ENCODE data around the gene ILK. TPM values are rescaled to one million over a fixed set of nuclear protein-coding genes. Genes with fewer than 3 reads are reported as not detected.
A peak's percentile ranks its signal among the peaks of the same experiment; 100 is the strongest.

ILK gene
- total RNA-seq, 4 donors from 2014 or later, result 59.8 to 83.8 (median 71.5) TPM

DNA sequence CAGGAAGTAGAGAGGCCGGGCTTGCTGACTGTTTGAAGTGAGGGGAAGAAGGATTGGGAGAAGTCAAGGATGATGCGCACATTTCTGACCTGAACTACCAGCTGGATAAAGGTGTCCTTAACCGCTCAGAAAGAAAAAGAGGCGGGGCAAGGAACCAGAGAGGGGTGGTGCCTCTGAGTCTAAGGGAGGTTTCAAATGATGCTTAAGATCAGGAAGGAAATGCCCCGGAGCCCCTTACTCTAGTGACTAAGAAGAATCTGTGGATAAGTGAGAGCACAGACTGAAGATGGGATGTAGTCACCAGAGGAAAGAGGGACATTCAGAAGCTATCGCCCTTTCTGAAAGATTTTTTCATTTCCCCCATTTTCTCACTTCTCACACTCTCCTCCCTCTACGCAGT lies 39.4 kb downstream of the ILK start:
- Histone ChIP-seq H3K4me1 (peaks cover 31% of the 10 kb centered on the region), H3K36me3 (peaks cover 6% of the 10 kb centered on the region), H3K9me3 (no peaks in the 10 kb centered on the region), H3K4me3 (no peak overlapping the region), H3K27me3 (no peaks in the 10 kb centered on the region), H3K27ac (no peak overlapping the region)
- TF ChIP-seq EP300 (IDR thresholded peaks at IDR 0.05) (no peak), POLR2AphosphoS5 (IDR thresholded peaks at IDR 0.05) (no peak), POLR2A (IDR thresholded peaks at IDR 0.05) (no peak)
- TF ChIP-seq, protein P1, sequence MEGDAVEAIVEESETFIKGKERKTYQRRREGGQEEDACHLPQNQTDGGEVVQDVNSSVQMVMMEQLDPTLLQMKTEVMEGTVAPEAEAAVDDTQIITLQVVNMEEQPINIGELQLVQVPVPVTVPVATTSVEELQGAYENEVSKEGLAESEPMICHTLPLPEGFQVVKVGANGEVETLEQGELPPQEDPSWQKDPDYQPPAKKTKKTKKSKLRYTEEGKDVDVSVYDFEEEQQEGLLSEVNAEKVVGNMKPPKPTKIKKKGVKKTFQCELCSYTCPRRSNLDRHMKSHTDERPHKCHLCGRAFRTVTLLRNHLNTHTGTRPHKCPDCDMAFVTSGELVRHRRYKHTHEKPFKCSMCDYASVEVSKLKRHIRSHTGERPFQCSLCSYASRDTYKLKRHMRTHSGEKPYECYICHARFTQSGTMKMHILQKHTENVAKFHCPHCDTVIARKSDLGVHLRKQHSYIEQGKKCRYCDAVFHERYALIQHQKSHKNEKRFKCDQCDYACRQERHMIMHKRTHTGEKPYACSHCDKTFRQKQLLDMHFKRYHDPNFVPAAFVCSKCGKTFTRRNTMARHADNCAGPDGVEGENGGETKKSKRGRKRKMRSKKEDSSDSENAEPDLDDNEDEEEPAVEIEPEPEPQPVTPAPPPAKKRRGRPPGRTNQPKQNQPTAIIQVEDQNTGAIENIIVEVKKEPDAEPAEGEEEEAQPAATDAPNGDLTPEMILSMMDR (IDR thresholded peaks at IDR 0.05), result no peak
- DNase-seq (ENCODE audit: low spot score in 2 of 2), result no peak
- 86% methylated on average over 7 of the region's 7 CpGs for WGBS

DNA sequence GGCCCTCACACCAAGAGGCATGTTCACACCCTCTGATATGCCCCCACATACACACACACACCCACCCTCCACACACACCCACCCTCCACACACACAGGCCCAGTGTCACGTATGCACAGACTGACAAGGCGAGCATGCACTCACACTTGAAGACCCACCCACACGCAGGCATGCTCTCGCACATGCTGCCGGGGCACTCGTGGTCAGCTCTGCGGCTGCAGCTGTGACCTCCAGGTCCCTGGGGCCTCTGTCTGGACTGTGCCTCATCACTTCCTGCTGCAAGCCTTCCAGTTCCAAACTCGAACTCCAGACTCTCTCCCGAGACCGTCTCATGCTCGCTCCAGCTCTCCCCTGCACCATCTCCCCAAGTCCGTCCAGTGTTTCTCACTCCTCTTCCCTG lies 42.5 kb downstream of the ILK start:
- H3K4me1 ChIP-seq, result peaks cover 23% of the 10 kb centered on the region
- no peaks in the 10 kb centered on the region for H3K9me3 ChIP-seq
- H3K4me3 ChIP-seq, result no peak overlapping the region
- 40% methylated on average over 12 of the region's 12 CpGs for WGBS
- TF ChIP-seq EP300 (IDR thresholded peaks at IDR 0.05) (no peak), POLR2AphosphoS5 (IDR thresholded peaks at IDR 0.05) (no peak), POLR2A (IDR thresholded peaks at IDR 0.05) (no peak)
- TF ChIP-seq, protein P1 (IDR thresholded peaks at IDR 0.05), result no peak
- no peak for DNase-seq (ENCODE audit: low spot score in 2 of 2)
- H3K36me3 ChIP-seq, result peaks cover 3% of the 10 kb centered on the region
- H3K27ac ChIP-seq, result no peak overlapping the region
- H3K27me3 ChIP-seq, result no peaks in the 10 kb centered on the region

DNA sequence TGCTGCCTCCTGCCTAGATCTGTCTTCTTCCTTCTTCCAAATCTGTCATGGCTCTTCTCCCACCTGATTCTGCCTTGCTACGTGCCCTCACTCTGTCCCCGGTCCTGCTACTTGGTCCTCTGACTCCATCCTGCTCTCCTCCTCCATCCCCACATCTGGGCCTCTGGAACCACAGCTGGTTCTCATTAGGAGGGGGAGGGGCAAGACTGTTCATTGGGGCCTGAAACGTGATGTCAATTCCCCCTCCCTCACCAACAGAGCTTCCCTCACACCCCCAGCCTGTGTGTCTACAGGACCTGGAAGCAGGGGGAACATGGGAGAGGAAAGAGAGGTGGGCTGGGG lies 43.0 kb downstream of the ILK start:
- WGBS, result 28% methylated on average over 3 of the region's 3 CpGs
- TF ChIP-seq POLR2A (IDR thresholded peaks at IDR 0.05), result no peak
- no peak for TF ChIP-seq EP300 (IDR thresholded peaks at IDR 0.05)
- TF ChIP-seq, protein P1 (IDR thresholded peaks at IDR 0.05), result no peak
- TF ChIP-seq POLR2AphosphoS5 (IDR thresholded peaks at IDR 0.05), result no peak
- H3K27me3 ChIP-seq, result no peaks in the 10 kb centered on the region
- no peaks in the 10 kb centered on the region for H3K36me3 ChIP-seq
- no peak overlapping the region for H3K4me3 ChIP-seq
- no peak for DNase-seq (ENCODE audit: low spot score in 2 of 2)
- H3K9me3 ChIP-seq, result no peaks in the 10 kb centered on the region
- peak overlapping the region; percentile 78 for H3K27ac ChIP-seq
- H3K4me1 ChIP-seq, result peaks cover 23% of the 10 kb centered on the region

DNA sequence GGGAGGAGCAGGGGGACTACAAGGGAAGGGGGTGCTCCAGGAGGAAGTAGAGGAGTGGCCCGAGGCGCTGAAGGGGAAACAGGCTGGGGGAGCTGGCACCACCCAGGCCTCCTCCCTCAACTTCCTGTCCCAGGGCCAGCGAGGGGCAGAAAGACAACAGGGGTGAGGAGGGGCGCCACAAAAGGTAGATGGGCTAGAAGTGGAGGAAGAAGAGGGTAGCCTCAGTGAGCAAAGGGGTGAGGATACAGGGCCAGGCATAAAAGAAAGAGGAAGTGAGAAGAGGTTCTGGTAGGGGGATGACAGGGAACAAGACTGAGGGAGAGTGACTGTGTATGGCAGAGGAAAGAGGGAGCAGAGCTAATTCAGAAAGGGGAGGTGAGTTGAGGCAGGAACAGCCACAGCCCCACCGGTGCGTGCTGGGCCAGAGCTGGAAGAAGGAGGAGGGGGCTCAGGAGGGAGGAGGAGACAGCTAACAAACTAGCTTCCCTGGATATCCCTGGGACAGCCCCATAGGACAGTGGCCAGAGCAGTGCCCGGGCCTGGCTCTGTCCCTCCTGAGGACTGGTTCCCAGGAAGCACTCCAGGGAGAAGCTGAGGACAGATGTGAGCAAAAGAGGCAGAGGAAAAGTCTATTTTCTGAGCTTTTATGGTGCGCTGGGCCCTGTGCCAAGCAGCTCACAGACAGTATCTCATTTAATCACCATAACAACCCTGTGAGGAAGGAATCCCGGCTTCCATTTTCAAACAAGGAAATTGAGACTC lies 43.5 kb downstream of the ILK start:
- Histone ChIP-seq H3K36me3 (no peaks in the 10 kb centered on the region), H3K4me1 (peaks cover 23% of the 10 kb centered on the region), H3K27me3 (no peaks in the 10 kb centered on the region), H3K27ac (peak overlapping the region; percentile 78), H3K9me3 (no peaks in the 10 kb centered on the region), H3K4me3 (no peak overlapping the region)
- no peak for TF ChIP-seq POLR2A (IDR thresholded peaks at IDR 0.05)
- TF ChIP-seq, protein P1 (IDR thresholded peaks at IDR 0.05), result no peak
- no peak for TF ChIP-seq EP300 (IDR thresholded peaks at IDR 0.05)
- no peak for TF ChIP-seq POLR2AphosphoS5 (IDR thresholded peaks at IDR 0.05)
- no peak for DNase-seq (ENCODE audit: low spot score in 2 of 2)
- 35% methylated on average over 9 of the region's 9 CpGs for WGBS

DNA sequence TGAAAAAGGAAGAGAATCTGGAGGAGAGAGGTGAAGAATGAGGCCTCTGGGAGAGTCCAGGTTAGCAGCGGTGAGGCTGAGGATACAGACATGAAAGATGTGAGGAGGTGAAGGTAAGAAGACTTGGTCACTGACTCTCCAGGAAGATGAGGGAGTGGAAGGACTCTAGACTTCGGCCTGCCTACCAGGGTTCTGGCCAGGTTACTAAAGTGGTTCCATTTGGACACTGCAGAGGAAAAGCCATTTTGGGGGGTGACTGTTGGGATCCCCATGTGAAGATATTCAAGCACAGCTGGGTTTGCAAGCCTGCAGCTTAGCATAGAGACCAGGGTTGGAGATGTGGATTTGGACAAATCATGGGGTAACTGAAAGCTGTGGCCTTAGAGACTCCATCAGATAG lies 44.3 kb downstream of the ILK start:
- no peaks in the 10 kb centered on the region for H3K36me3 ChIP-seq
- no peak for DNase-seq (ENCODE audit: low spot score in 2 of 2)
- peaks cover 23% of the 10 kb centered on the region for H3K4me1 ChIP-seq
- TF ChIP-seq POLR2A (IDR thresholded peaks at IDR 0.05), result no peak
- TF ChIP-seq EP300 (IDR thresholded peaks at IDR 0.05), result no peak
- TF ChIP-seq, protein P1 (IDR thresholded peaks at IDR 0.05), result no peak
- no peak for TF ChIP-seq POLR2AphosphoS5 (IDR thresholded peaks at IDR 0.05)
- WGBS, result 98% methylated on average over 2 of the region's 2 CpGs
- no peaks in the 10 kb centered on the region for H3K27me3 ChIP-seq
- no peak overlapping the region for H3K4me3 ChIP-seq
- peak overlapping the region; percentile 78 for H3K27ac ChIP-seq
- no peaks in the 10 kb centered on the region for H3K9me3 ChIP-seq

All from suprapubic skin (tissue), 4 donors.